Loucy (cell line): Measurements from ENCODE around the gene LHPP.

ENCODE experiments used
- H2AFZ ChIP-seq: fragments of 200-600 bp; sonication (generic); 2 replicates; pipeline ENCODE4 v1.6.0; 2016; ENCODE audit warnings: antibody characterized with exemption, mild to moderate bottlenecking, low read length, moderate library complexity
- H3F3A ChIP-seq: fragments of 200-600 bp; 2 replicates; pipeline ENCODE4 v1.6.0; 2016; ENCODE audit warnings: antibody characterized with exemption, low read depth, mild to moderate bottlenecking
- H3K27me3 ChIP-seq: fragments of 200-600 bp; sonication (generic); 2 replicates; pipeline ENCODE4 v1.6.1; 2014; ENCODE audit warnings: low read length, mild to moderate bottlenecking; ENCODE audit not compliant: insufficient read depth, poor library complexity, severe bottlenecking
- H3K36me3 ChIP-seq: fragments of 200-600 bp; sonication (generic); 2 replicates; pipeline ENCODE4 v1.6.1; 2016; ENCODE audit warnings: low read length; ENCODE audit not compliant: insufficient read depth
- H3K4me1 ChIP-seq: fragments of 200-600 bp; sonication (generic); 2 replicates; pipeline ENCODE4 v1.5.1; 2014; ENCODE audit warnings: low read length, mild to moderate bottlenecking; ENCODE audit not compliant: insufficient read depth, poor library complexity, severe bottlenecking
- H3K4me2 ChIP-seq: fragments of 200-600 bp; sonication (generic); 2 replicates; pipeline ENCODE4 v1.6.0; 2014; ENCODE audit warnings: antibody characterized with exemption, low read length, low read depth, mild to moderate bottlenecking; ENCODE audit not compliant: poor library complexity, severe bottlenecking
- H3K4me3 ChIP-seq: fragments of 200-600 bp; sonication (generic); 2 replicates; pipeline ENCODE4 v1.5.1; 2014; ENCODE audit warnings: low read length, mild to moderate bottlenecking, mixed read lengths; ENCODE audit not compliant: poor library complexity, severe bottlenecking
- H3K79me2 ChIP-seq: fragments of 200-600 bp; sonication (generic); 2 replicates; pipeline ENCODE4 v1.6.1; 2014; ENCODE audit warnings: low read length; ENCODE audit not compliant: insufficient read depth
- H3K9ac ChIP-seq: fragments of 200-600 bp; sonication (generic); 2 replicates; pipeline ENCODE4 v1.6.0; 2014; ENCODE audit warnings: mild to moderate bottlenecking, low read depth, low read length, moderate library complexity; ENCODE audit not compliant: poor library complexity, severe bottlenecking
- H3K9me2 ChIP-seq: fragments of 200-600 bp; sonication (generic); replicated peaks from 2 replicates; pipeline ENCODE4 v1.6.1; 2016; ENCODE audit warnings: low read depth, low read length, mixed read lengths
- H3K9me3 ChIP-seq: fragments of 200-600 bp; sonication (generic); 2 replicates; pipeline ENCODE4 v1.6.1; 2014; ENCODE audit warnings: mild to moderate bottlenecking, antibody characterized with exemption, low read length, low read depth; ENCODE audit not compliant: insufficient read depth
- H4K20me1 ChIP-seq: fragments of 200-600 bp; sonication (generic); 2 replicates; pipeline ENCODE4 v1.6.0; 2014; ENCODE audit warnings: antibody characterized with exemption, low read length, mild to moderate bottlenecking; ENCODE audit not compliant: insufficient read depth, poor library complexity, severe bottlenecking
- EZH2phosphoT487 ChIP-seq: fragments of 200-600 bp; IDR thresholded peaks from 2 replicates; pipeline ENCODE4 v1.6.1; 2018; ENCODE audit warnings: antibody characterized with exemption, mild to moderate bottlenecking, moderate library complexity, borderline replicate concordance
- TF ChIP-seq, protein P1 (sequence below): fragments of 200-600 bp; sonication (generic); conservative IDR thresholded peaks from 2 replicates; pipeline ENCODE4 v1.5.1; 2014; ENCODE audit warnings: mild to moderate bottlenecking, antibody characterized with exemption, low read length

Gene LHPP

DNA sequence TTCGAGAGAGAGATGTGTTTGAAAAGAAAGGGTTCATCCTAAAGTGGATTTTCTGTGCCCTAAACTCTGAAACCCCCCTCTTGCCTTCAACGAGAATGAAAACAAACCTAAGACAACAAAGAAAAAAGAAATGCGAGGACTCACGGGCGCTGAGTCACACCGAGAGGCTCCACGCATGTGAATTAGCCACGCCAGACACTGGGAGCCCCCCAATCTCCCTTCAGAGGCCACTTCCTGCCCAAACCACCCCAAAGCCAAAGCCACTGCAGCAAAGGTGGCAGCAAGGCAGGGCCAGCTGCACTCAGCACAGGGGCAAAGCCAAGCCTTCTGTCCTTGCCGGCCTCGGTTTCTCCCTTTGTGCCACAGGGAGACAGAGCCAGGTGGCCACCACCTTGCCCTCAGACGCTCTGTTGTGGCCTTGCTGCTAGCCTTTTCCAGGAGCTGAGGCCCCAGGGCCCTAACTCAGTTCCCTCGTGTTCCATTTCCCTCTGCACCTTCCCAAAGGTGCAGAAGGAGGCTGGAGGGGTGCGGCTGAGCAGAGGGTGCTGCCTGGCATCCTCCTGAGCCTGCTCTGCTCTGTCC lies 189.3 kb downstream of the LHPP start:
- H3K27me3 ChIP-seq = no peaks in the 10 kb centered on the region
- H3K9me2 ChIP-seq = no peaks in the 10 kb centered on the region
- H4K20me1 ChIP-seq = peaks cover 5% of the 10 kb centered on the region
- peaks cover 46% of the 10 kb centered on the region for H3K4me1 ChIP-seq
- H3K36me3 ChIP-seq = peaks cover 16% of the 10 kb centered on the region; the same call in 1 of the 2 replicates
- no peak for TF ChIP-seq EZH2phosphoT487
- TF ChIP-seq, protein P1, sequence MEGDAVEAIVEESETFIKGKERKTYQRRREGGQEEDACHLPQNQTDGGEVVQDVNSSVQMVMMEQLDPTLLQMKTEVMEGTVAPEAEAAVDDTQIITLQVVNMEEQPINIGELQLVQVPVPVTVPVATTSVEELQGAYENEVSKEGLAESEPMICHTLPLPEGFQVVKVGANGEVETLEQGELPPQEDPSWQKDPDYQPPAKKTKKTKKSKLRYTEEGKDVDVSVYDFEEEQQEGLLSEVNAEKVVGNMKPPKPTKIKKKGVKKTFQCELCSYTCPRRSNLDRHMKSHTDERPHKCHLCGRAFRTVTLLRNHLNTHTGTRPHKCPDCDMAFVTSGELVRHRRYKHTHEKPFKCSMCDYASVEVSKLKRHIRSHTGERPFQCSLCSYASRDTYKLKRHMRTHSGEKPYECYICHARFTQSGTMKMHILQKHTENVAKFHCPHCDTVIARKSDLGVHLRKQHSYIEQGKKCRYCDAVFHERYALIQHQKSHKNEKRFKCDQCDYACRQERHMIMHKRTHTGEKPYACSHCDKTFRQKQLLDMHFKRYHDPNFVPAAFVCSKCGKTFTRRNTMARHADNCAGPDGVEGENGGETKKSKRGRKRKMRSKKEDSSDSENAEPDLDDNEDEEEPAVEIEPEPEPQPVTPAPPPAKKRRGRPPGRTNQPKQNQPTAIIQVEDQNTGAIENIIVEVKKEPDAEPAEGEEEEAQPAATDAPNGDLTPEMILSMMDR = no peak
- H3F3A ChIP-seq = no peaks in the 10 kb centered on the region
- H3K79me2 ChIP-seq = peaks cover 66% of the 10 kb centered on the region; the same call in 1 of the 2 replicates
- H3K9ac ChIP-seq = peak overlapping the region; percentile 46
- no peak overlapping the region for H2AFZ ChIP-seq
- H3K4me2 ChIP-seq = peak overlapping the region; percentile 60
- H3K4me3 ChIP-seq = peak overlapping the region; percentile 14
- H3K9me3 ChIP-seq = no peaks in the 10 kb centered on the region

DNA sequence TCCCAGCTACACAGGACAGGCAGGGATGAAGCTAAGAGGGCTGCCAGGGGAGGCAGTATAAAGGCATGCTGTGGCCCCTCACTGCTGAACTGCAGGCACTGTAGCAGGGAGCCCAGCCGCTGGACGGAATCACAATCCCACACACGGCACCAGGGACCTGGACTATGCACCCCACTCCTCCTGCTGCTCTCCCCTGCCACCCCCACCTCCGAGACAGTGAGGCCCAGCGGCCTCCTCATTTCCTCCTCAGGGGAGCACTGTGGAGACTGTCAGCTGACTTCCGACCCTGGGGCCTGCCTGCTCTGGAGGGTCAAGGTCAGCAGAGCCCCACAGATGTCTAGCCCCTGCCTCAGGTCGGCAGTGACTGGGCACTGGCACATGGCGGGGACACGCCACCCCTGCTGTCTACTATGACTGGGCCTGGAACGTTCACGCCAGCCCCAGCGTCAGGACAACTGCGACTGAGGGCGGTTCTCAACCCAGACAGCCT lies 189.8 kb downstream of the LHPP start:
- H3K9me3 ChIP-seq = no peaks in the 10 kb centered on the region
- peaks cover 5% of the 10 kb centered on the region for H4K20me1 ChIP-seq
- H3K36me3 ChIP-seq = peaks cover 16% of the 10 kb centered on the region; the same call in 1 of the 2 replicates
- no peaks in the 10 kb centered on the region for H3F3A ChIP-seq
- no peak overlapping the region for H2AFZ ChIP-seq
- H3K79me2 ChIP-seq = peaks cover 66% of the 10 kb centered on the region; the same call in 1 of the 2 replicates
- no peaks in the 10 kb centered on the region for H3K9me2 ChIP-seq
- no peaks in the 10 kb centered on the region for H3K27me3 ChIP-seq
- no peak for TF ChIP-seq EZH2phosphoT487
- TF ChIP-seq, protein P1 = no peak
- H3K9ac ChIP-seq = peak overlapping the region; percentile 46
- H3K4me1 ChIP-seq = peaks cover 46% of the 10 kb centered on the region
- no peak overlapping the region for H3K4me3 ChIP-seq
- H3K4me2 ChIP-seq = peak overlapping the region; percentile 60

DNA sequence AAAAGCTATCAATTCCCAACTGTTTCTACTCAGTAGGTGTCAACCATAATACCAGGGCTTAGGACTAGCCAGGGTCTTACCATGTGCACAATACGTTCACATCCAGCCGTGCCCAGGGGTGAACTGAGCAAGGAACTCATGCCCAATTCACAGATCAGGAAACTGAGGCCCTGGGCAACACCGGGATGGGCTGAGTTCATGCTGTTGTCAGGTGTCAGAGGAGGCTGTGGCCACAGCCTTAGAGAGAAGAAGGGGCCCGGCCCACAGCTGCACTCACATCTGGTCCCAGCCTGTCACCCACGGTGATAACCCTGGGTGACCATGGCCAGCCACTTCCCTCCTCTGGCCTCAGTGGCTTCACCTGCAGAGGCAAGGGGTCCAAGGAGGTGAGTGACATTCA lies 190.6 kb downstream of the LHPP start:
- H4K20me1 ChIP-seq = peaks cover 6% of the 10 kb centered on the region
- no peaks in the 10 kb centered on the region for H3K9me3 ChIP-seq
- H3K4me1 ChIP-seq = peaks cover 42% of the 10 kb centered on the region
- no peak overlapping the region for H3K4me2 ChIP-seq
- no peak overlapping the region for H3K9ac ChIP-seq
- H3K4me3 ChIP-seq = no peak overlapping the region
- H3K27me3 ChIP-seq = no peaks in the 10 kb centered on the region
- no peaks in the 10 kb centered on the region for H3K9me2 ChIP-seq
- TF ChIP-seq, protein P1 = no peak
- H3K79me2 ChIP-seq = peaks cover 60% of the 10 kb centered on the region; the same call in 1 of the 2 replicates
- H2AFZ ChIP-seq = no peak overlapping the region
- H3K36me3 ChIP-seq = peaks cover 16% of the 10 kb centered on the region; the same call in 1 of the 2 replicates
- H3F3A ChIP-seq = no peaks in the 10 kb centered on the region
